HL-60 (cell line): ENCODE data around the gene TMEM63A.
"Not testable (repeated sequence)": the region's sequence is repeated elsewhere in the genome, so short reads cannot be mapped to it uniquely, and the experiment has no call there.

Experiments
- POLR2AphosphoS5 ChIP-seq: IDR thresholded peaks from 2 replicates; pipeline ENCODE4 v1.6.1; 2012; ENCODE audit warnings: low read depth
- TF ChIP-seq, protein P1 (sequence below): IDR thresholded peaks from one replicate; pipeline ENCODE4 v1.5.1; 2011; ENCODE audit warnings: low read length, control low read depth, inconsistent platforms; ENCODE audit not compliant: insufficient read depth
- TF ChIP-seq, protein P2 (sequence below): IDR thresholded peaks from 2 replicates; pipeline ENCODE4 v1.6.1; 2012; ENCODE audit warnings: low read depth; ENCODE audit not compliant: insufficient replicate concordance

DNA sequence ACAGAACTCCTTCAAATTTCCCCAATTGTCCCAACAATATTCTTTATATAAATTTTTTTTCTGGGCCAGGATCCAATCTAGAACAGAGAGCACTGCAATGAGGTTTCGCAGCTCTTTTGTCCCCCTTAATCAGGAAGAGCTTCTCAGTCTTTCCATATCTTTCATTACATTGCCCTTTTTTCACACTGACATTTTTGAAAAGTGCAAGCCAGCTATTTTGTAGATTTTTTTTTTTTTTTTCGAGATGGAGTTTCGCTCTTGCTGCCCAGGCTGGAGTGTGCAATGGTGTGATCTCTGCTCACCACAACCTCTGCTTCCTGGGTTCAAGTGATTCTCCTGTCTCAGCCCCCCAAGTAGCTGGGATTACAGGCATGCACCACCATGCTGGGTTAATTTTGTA is 75.4 kb downstream of the TMEM63A start:
- TF ChIP-seq, protein P1, sequence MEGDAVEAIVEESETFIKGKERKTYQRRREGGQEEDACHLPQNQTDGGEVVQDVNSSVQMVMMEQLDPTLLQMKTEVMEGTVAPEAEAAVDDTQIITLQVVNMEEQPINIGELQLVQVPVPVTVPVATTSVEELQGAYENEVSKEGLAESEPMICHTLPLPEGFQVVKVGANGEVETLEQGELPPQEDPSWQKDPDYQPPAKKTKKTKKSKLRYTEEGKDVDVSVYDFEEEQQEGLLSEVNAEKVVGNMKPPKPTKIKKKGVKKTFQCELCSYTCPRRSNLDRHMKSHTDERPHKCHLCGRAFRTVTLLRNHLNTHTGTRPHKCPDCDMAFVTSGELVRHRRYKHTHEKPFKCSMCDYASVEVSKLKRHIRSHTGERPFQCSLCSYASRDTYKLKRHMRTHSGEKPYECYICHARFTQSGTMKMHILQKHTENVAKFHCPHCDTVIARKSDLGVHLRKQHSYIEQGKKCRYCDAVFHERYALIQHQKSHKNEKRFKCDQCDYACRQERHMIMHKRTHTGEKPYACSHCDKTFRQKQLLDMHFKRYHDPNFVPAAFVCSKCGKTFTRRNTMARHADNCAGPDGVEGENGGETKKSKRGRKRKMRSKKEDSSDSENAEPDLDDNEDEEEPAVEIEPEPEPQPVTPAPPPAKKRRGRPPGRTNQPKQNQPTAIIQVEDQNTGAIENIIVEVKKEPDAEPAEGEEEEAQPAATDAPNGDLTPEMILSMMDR: not testable (repeated sequence)
- TF ChIP-seq POLR2AphosphoS5: not testable (repeated sequence)
- TF ChIP-seq, protein P2, sequence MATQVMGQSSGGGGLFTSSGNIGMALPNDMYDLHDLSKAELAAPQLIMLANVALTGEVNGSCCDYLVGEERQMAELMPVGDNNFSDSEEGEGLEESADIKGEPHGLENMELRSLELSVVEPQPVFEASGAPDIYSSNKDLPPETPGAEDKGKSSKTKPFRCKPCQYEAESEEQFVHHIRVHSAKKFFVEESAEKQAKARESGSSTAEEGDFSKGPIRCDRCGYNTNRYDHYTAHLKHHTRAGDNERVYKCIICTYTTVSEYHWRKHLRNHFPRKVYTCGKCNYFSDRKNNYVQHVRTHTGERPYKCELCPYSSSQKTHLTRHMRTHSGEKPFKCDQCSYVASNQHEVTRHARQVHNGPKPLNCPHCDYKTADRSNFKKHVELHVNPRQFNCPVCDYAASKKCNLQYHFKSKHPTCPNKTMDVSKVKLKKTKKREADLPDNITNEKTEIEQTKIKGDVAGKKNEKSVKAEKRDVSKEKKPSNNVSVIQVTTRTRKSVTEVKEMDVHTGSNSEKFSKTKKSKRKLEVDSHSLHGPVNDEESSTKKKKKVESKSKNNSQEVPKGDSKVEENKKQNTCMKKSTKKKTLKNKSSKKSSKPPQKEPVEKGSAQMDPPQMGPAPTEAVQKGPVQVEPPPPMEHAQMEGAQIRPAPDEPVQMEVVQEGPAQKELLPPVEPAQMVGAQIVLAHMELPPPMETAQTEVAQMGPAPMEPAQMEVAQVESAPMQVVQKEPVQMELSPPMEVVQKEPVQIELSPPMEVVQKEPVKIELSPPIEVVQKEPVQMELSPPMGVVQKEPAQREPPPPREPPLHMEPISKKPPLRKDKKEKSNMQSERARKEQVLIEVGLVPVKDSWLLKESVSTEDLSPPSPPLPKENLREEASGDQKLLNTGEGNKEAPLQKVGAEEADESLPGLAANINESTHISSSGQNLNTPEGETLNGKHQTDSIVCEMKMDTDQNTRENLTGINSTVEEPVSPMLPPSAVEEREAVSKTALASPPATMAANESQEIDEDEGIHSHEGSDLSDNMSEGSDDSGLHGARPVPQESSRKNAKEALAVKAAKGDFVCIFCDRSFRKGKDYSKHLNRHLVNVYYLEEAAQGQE: not testable (repeated sequence)
